ENCODE results near the gene KCNG4.

DNA sequence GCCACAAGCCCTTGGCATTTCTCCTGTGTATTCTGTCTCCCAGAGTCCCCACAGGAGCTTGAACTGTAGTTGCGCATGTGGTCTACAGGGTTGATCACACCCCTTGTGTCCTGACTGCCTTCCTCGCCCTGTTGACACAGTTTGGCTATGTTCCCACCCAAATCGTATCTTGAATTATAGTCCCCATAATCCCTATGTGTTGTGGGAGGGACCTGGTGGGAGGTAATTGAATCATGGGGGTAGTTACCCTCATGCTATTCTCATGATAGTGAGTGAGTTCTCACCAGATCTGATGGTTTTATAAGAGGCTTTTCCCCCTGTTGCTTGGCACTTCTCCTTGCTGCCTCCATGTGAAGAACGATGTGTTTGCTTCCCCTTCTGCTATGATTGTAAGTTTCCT lies 27.7 kb downstream of the KCNG4 start:
- TF ChIP-seq CTCF (IDR thresholded peaks at IDR 0.05; ENCODE audit: extremely low read depth in 1 of 2, insufficient read depth in 1 of 2, low read depth in 1 of 2, low read length in 2 of 2) (no peak), POLR2A (IDR thresholded peaks at IDR 0.05; ENCODE audit: low read depth, low read length) (no peak), JUN (IDR thresholded peaks at IDR 0.05; ENCODE audit: borderline replicate concordance, insufficient read depth, insufficient read length, low read depth) (no peak)
- TF ChIP-seq, protein P1, sequence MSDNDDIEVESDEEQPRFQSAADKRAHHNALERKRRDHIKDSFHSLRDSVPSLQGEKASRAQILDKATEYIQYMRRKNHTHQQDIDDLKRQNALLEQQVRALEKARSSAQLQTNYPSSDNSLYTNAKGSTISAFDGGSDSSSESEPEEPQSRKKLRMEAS (IDR thresholded peaks at IDR 0.05; ENCODE audit: insufficient read depth, insufficient read length), result no peak
